ENCODE results near the gene FAM174C. TPM values are rescaled to one million over a fixed set of nuclear protein-coding genes. Genes with fewer than 3 reads are reported as not detected.

FAM174C gene
- total and polyA plus RNA-seq, 12 donors: 8.2 to 70.2 (median 13.4) TPM

DNA sequence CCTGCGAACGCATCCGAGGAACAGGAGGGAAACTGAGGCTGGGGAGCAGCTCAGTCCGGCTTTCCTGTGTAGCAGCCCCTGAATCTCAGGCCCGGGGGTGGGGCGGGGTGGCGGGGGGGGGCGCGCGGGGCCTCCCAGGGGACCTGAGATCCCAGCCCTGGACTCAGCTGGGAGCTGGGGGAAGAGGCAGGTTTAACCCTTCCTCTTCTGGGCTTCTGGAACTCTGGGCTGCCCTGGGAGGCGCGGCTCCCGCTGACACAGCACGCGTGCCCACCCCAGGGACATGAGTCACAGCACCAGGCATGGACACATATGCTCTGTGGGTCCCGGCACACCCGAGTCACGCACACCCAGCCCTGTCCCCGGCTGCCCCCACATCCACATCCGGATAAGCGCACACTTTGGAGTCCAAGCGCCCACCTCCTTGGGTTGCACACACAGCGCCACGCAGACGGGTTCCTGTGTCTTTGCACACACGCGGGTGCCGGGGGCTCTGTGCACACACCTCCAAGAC, 9.7 kb upstream of the FAM174C start:
- H3K9me3 ChIP-seq: no peaks in the 10 kb centered on the region
- peak in 6 of 8 donors; percentile 2 to 11 (median 4) for ATAC-seq
- peaks cover 48 to 75% (median 68%) of the 10 kb centered on the region in 9 donors for H3K4me1 ChIP-seq
- no peaks in the 10 kb centered on the region for H3K27me3 ChIP-seq
- DNase-seq: peak; percentile 63 to 73
- TF ChIP-seq, protein P1, sequence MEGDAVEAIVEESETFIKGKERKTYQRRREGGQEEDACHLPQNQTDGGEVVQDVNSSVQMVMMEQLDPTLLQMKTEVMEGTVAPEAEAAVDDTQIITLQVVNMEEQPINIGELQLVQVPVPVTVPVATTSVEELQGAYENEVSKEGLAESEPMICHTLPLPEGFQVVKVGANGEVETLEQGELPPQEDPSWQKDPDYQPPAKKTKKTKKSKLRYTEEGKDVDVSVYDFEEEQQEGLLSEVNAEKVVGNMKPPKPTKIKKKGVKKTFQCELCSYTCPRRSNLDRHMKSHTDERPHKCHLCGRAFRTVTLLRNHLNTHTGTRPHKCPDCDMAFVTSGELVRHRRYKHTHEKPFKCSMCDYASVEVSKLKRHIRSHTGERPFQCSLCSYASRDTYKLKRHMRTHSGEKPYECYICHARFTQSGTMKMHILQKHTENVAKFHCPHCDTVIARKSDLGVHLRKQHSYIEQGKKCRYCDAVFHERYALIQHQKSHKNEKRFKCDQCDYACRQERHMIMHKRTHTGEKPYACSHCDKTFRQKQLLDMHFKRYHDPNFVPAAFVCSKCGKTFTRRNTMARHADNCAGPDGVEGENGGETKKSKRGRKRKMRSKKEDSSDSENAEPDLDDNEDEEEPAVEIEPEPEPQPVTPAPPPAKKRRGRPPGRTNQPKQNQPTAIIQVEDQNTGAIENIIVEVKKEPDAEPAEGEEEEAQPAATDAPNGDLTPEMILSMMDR (IDR thresholded peaks at IDR 0.05): no peak
- 15 to 25% methylated on average over 28 of the region's 28 CpGs for WGBS, 2 donors
- H3K4me3 ChIP-seq: peak overlapping the region in 9 of 10 donors; percentile 43 to 67 (median 59)
- H3K36me3 ChIP-seq: peaks cover 0 to 4% (median 1%) of the 10 kb centered on the region in 9 donors
- intact Hi-C loops (cut with DNase I): loop anchor here in 6 of 10 donors (1.0 to 2.0 kb wide), 5 partner anchors 16 to 23 kb away; partner anchors contain the start of gene MIDN (in 1 of the 6)
- H3K27ac ChIP-seq: peak overlapping the region; percentile 59 to 100 (median 90)

DNA sequence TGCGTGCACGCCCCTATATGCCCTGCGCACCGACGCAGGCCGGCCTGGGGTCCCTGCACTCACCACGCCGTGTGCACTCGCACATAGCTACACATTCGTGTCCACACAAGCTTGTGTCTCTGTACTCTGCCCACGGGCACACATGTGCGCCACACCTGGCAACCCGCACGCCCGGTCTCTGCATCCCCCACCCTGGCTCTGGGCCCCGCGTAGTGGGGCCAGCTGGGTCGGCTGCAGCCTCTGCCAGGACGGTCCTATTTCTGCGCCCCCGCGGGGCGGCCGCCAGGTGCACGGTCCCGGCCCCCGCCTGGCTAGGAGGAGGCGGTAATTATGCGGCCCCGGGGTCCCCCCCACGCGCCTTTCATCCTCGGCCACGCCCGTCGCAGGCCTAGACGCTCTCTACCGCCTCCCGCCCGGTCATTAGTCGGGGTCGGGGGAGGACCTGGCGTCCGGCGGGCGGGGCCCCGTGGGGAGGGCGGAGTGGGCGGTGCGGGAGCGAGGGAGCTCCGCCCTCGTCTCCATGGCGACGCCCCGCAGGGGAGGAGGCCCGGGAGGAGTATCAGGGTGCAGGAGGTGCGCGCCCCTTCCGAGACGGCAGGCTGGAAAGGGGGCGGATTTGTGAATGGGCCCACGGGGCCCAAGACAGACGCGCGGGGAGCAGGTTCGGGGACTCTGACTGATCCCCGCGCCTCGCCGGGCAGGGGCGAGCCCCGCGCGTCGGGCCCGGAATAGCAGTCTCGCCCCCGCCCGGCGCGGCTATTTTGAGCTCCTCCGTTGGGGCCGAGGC, 9.0 kb upstream of the FAM174C start:
- no peaks in the 10 kb centered on the region for H3K9me3 ChIP-seq
- H3K36me3 ChIP-seq: peaks cover 0 to 10% (median 8%) of the 10 kb centered on the region in 9 donors
- H3K4me1 ChIP-seq: peaks cover 53 to 78% (median 71%) of the 10 kb centered on the region in 9 donors
- H3K4me3 ChIP-seq: peak overlapping the region in 9 of 10 donors; percentile 43 to 67 (median 59)
- DNase-seq (peak; percentile 90 to 93), ATAC-seq (peak; percentile 36 to 65 (median 56))
- peak overlapping the region; percentile 59 to 100 (median 90) for H3K27ac ChIP-seq
- TF ChIP-seq, protein P1 (IDR thresholded peaks at IDR 0.05): no peak
- no peaks in the 10 kb centered on the region for H3K27me3 ChIP-seq
- intact Hi-C loops (cut with DNase I): loop anchor here in 6 of 10 donors (1.0 to 2.0 kb wide), 5 partner anchors 17 to 24 kb away; partner anchors contain the start of gene MIDN (in 1 of the 6)
- WGBS, 2 donors: 4% methylated on average over 73 to 84 of the region's 84 CpGs

DNA sequence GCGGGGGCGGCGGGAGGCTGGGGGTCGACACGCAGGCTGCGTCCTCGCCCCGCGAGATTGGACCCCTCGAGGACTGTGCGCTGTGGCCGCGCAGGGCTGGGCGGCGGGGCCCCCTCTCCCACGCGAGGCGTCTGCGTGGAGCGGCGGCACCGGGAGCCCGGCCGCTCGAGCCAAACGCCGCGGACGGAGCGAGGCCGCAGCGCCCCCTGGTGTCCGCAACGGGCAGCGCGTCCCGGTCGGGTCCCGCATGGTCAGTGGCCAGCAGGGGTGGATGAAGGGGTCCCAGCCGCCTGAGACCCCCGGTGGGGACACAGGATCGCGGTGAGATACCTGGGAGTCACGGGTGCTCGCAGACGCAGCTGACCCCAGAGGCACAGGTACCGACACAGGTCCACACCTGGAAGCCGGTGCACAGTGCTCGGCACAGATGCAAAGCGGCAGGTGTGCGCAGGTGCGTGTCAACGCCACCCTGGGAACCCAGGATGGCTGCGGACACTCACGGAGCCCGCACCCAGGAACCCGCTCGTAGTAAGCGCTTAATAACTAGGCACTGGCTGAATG, 8.3 kb upstream of the FAM174C start:
- H3K9me3 ChIP-seq: no peaks in the 10 kb centered on the region
- H3K36me3 ChIP-seq: peaks cover 0 to 17% (median 14%) of the 10 kb centered on the region in 9 donors
- H3K4me3 ChIP-seq: peak overlapping the region in 9 of 10 donors; percentile 43 to 67 (median 59)
- ATAC-seq (peak; percentile 0 to 40 (median 10)), DNase-seq (peak; percentile 72 to 84)
- peak overlapping the region; percentile 59 to 100 (median 90) for H3K27ac ChIP-seq
- TF ChIP-seq, protein P1 (IDR thresholded peaks at IDR 0.05): peak; percentile 91 to 99 (median 98)
- WGBS, 2 donors: 0 to 2% methylated on average over 47 to 59 of the region's 59 CpGs
- no peaks in the 10 kb centered on the region for H3K27me3 ChIP-seq
- H3K4me1 ChIP-seq: peaks cover 52 to 78% (median 71%) of the 10 kb centered on the region in 9 donors
- intact Hi-C loops (cut with DNase I): loop anchor here in 9 of 10 donors (1.0 to 2.0 kb wide), 7 partner anchors 18 to 24 kb away; partner anchors contain the start of gene MIDN (in 3 of the 9)
